ENCODE data around the gene DNASE1.
"Not testable (repeated sequence)": the region's sequence is repeated elsewhere in the genome, so short reads cannot be mapped to it uniquely, and the experiment has no call there.

The DNASE1 gene, protein sequence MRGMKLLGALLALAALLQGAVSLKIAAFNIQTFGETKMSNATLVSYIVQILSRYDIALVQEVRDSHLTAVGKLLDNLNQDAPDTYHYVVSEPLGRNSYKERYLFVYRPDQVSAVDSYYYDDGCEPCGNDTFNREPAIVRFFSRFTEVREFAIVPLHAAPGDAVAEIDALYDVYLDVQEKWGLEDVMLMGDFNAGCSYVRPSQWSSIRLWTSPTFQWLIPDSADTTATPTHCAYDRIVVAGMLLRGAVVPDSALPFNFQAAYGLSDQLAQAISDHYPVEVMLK

DNA sequence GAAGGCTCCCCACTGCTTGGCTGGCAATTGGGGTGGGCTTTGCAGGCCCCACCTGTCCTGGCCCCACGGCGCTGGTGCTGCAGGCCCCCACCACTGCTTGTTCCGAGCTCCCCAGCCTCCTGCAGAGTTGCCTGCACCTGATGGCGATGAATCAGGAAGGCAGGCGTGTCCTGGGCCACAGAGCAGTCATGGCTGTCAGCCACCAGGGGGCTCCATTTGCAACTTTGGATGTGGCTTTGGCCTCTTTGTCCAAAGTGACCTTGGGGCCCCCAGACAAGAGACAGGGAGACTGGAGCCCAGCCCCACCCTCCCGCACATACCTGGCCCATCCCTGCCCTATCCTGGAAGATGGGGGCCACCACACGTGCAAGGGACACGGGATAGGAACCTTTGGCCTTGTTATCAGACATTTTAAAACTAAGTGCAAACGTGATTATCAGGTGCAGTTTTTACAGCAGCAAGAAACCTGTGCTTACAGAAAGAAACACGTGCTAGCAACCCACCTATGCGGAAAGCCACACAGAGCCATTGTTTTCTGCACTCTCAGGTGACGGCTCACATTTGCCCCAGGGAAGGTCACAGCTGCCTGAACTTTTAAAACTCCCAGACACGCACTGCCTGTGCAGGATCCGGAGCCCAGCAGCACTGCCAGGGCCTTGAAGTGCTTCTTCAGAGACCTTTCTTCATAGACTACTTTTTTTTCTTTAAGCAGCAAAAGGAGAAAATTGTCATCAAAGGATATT lies at the start of gene DNASE1:
Gene DNASE1, plus strand, starts transcription at position 443 of the 743 bp plus-strand sequence. CDS start 683 bp downstream, outside the sequence.
- Histone ChIP-seq H3K36me3 (ENCODE audit: control insufficient read depth, insufficient read depth, low read length) (peaks cover 32% of the 10 kb centered on the region), H3K27ac (ENCODE audit: low read length) (no peak within 1 kb of the TSS), H3K9me3 (ENCODE audit: control insufficient read depth, insufficient read depth, low read length) (no peaks in the 10 kb centered on the region), H3K4me1 (ENCODE audit: control insufficient read depth, insufficient read depth, low read length) (peaks cover 7% of the 10 kb centered on the region), H3K27me3 (ENCODE audit: control insufficient read depth, insufficient read depth, low read length) (no peaks in the 10 kb centered on the region), H3K4me3 (ENCODE audit: low read length) (no peak within 1 kb of the TSS)
- DNase-seq (ENCODE audit: low read depth, low spot score): peak; percentile 66
- WGBS (ENCODE audit: insufficient coverage, insufficient read length): no CpG with 5 or more reads among the region's 14 CpGs

DNA sequence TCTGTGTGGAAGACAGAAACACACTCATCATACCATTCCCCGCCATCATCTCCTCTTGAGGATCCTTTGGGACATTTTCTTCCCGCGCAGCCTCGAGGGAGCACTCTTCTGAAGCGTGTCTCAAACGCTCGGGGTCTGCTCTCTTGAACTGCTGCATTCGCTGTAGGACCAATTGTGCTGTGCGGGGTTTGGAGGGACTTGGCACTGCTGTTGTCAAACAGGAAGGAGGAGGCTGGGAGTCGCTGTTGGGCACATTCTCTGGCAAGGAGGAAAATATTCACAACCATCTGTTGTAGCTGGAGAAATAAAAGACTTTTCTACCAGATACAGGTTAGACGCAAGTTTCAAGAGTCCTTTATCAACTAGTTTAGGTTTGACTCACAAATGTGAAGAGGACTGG lies 48.0 kb upstream of the DNASE1 start:
- Histone ChIP-seq H3K27me3 (ENCODE audit: control insufficient read depth, insufficient read depth, low read length) (no peaks in the 10 kb centered on the region), H3K9me3 (ENCODE audit: control insufficient read depth, insufficient read depth, low read length) (no peaks in the 10 kb centered on the region), H3K27ac (ENCODE audit: low read length) (no peak overlapping the region), H3K36me3 (ENCODE audit: control insufficient read depth, insufficient read depth, low read length) (peaks cover 10% of the 10 kb centered on the region), H3K4me1 (ENCODE audit: control insufficient read depth, insufficient read depth, low read length) (no peaks in the 10 kb centered on the region; the same call in 1 of the 2 replicates), H3K4me3 (ENCODE audit: low read length) (no peak overlapping the region)
- WGBS (ENCODE audit: insufficient coverage, insufficient read length): no CpG with 5 or more reads among the region's 11 CpGs
- no peak for DNase-seq (ENCODE audit: low read depth, low spot score)

DNA sequence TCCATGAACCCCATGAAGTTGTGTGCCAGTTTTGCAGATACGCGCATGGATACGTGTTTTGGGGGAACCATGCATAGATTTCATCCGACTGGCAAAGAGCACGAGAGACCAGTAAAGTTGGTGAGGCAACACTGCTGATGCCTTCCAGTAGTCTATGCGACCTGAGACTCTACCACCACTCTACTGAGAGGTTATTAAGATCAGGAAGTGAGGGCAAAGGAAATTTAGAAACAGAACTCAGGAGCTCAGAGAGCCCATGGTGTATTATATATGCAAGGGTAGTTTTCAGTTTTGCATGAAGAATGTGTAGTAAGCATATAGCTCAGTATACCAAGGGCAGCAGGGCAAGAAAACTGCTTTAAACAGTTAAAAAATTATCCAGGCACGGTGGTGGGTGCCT lies 47.3 kb upstream of the DNASE1 start:
- WGBS (ENCODE audit: insufficient coverage, insufficient read length): no CpG with 5 or more reads among the region's 7 CpGs
- no peaks in the 10 kb centered on the region for H3K9me3 ChIP-seq (ENCODE audit: control insufficient read depth, insufficient read depth, low read length)
- H3K4me3 ChIP-seq (ENCODE audit: low read length): no peak overlapping the region
- no peaks in the 10 kb centered on the region for H3K27me3 ChIP-seq (ENCODE audit: control insufficient read depth, insufficient read depth, low read length)
- H3K4me1 ChIP-seq (ENCODE audit: control insufficient read depth, insufficient read depth, low read length): no peaks in the 10 kb centered on the region; the same call in 1 of the 2 replicates
- DNase-seq (ENCODE audit: low read depth, low spot score): no peak
- no peak overlapping the region for H3K27ac ChIP-seq (ENCODE audit: low read length)
- H3K36me3 ChIP-seq (ENCODE audit: control insufficient read depth, insufficient read depth, low read length): peaks cover 6% of the 10 kb centered on the region

DNA sequence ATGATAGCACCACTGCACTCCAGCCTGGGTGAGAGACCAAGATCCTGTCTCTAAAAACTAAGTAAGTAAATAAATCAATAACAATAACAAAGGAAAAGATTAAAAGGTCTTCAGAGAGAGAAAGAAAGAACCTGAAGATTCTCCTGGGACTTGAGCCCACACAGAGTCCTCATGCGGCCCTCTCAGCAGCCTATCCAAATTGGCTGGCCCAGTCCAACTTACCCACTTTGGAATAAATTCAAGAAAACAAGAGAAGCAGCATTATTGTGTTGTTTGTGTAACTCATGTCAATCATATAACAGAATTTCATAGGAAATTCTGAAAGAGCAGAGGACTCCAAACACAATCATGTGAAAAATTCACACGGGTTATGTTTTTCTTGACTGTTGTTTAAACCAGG lies 46.9 kb upstream of the DNASE1 start:
- no peaks in the 10 kb centered on the region; the same call in 1 of the 2 replicates for H3K4me1 ChIP-seq (ENCODE audit: control insufficient read depth, insufficient read depth, low read length)
- peaks cover 5% of the 10 kb centered on the region; the same call in 1 of the 2 replicates for H3K36me3 ChIP-seq (ENCODE audit: control insufficient read depth, insufficient read depth, low read length)
- no CpG with 5 or more reads among the region's 2 CpGs for WGBS (ENCODE audit: insufficient coverage, insufficient read length)
- DNase-seq (ENCODE audit: low read depth, low spot score): no peak
- H3K9me3 ChIP-seq (ENCODE audit: control insufficient read depth, insufficient read depth, low read length): no peaks in the 10 kb centered on the region
- H3K4me3 ChIP-seq (ENCODE audit: low read length): no peak overlapping the region
- no peaks in the 10 kb centered on the region for H3K27me3 ChIP-seq (ENCODE audit: control insufficient read depth, insufficient read depth, low read length)
- no peak overlapping the region for H3K27ac ChIP-seq (ENCODE audit: low read length)

DNA sequence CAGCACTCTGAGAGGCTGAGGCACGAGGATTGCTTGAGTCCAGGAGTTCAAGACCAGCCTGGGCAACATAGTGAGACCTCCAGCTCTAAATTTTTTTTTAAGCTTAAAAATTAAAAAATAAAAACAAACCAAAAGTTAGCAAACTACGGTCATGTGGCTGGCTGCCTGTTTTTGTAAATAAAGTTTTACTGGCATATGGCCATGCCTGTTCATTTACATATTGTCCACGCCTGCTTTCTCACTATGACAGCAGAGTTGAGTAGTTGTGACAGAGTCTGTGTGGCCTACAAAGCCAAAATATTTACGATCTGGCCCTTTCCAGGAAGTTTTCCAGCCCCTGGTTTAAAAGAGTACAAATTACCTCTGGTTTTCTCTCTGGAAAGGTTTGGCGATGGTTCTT lies 46.4 kb upstream of the DNASE1 start:
- H3K27ac ChIP-seq (ENCODE audit: low read length): no peak overlapping the region
- H3K9me3 ChIP-seq (ENCODE audit: control insufficient read depth, insufficient read depth, low read length): no peaks in the 10 kb centered on the region
- DNase-seq (ENCODE audit: low read depth, low spot score): no peak
- no peaks in the 10 kb centered on the region for H3K27me3 ChIP-seq (ENCODE audit: control insufficient read depth, insufficient read depth, low read length)
- H3K36me3 ChIP-seq (ENCODE audit: control insufficient read depth, insufficient read depth, low read length): peaks cover 5% of the 10 kb centered on the region; the same call in 1 of the 2 replicates
- H3K4me1 ChIP-seq (ENCODE audit: control insufficient read depth, insufficient read depth, low read length): peaks cover 1% of the 10 kb centered on the region; the same call in 1 of the 2 replicates
- no CpG with 5 or more reads among the region's 5 CpGs for WGBS (ENCODE audit: insufficient coverage, insufficient read length)
- H3K4me3 ChIP-seq (ENCODE audit: low read length): no peak overlapping the region

DNA sequence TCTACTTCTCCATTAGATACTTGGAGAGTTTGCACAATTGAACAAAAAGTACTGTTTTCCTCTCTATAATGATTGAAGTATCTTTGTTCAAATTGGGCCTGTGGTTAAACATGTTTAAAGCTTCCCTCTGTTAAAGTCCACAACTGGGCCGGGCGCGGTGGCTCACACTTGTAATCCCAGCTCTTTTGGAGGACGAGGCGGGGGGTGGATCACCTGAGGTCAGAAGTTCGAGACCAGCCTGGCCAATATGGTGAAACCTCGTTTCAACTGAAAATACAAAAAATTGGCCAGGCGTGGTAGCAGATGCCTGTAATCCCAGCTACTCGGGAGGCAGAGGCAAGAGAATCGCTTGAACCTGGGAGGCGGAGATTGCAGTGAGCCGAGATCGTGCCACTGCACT lies 45.5 kb upstream of the DNASE1 start:
- H3K4me3 ChIP-seq (ENCODE audit: low read length); H3K4me1 ChIP-seq (ENCODE audit: control insufficient read depth, insufficient read depth, low read length): not testable (repeated sequence)

DNA sequence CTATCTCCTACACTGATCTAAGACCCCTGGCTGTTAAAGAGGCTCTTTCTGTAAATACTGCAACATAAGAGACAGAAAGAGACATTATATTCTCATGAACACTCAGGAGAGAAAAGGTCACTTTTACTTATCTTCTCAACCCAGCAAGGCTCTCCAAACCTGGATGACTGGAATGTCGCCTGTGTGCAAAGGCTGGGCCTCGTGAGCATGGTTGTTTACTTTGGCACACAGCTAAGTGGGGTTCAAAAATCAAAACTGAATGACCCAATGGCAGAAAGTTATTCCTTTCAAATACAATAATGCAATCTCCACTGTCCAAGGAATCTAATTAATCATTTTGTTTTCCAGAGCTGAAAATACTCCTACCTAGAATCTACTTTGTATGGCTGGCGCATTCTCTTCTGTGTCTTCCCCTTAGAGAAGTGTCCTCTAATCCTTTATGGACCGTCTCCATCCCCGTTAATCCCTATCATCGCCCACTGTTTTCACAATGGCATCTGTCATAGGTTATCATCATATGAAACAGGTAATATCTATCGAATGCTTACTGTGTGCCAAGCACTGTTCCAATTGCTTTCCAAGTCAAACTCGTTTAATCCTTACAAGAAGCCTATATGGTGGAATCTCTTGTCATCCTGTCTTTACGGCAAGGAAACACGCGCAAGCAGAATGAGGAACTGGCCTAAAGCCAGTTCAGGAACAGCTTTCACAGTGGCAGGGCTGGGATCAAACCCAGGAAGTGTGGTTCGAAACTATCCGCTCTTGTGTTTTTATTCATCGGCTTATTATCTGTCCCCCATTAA lies 44.4 kb upstream of the DNASE1 start:
- H3K27ac ChIP-seq (ENCODE audit: low read length): no peak overlapping the region
- no peak overlapping the region; the same call in 1 of the 2 replicates for H3K4me3 ChIP-seq (ENCODE audit: low read length)
- no peaks in the 10 kb centered on the region for H3K27me3 ChIP-seq (ENCODE audit: control insufficient read depth, insufficient read depth, low read length)
- no CpG with 5 or more reads among the region's 14 CpGs for WGBS (ENCODE audit: insufficient coverage, insufficient read length)
- no peaks in the 10 kb centered on the region for H3K9me3 ChIP-seq (ENCODE audit: control insufficient read depth, insufficient read depth, low read length)
- H3K4me1 ChIP-seq (ENCODE audit: control insufficient read depth, insufficient read depth, low read length): peaks cover 1% of the 10 kb centered on the region; the same call in 1 of the 2 replicates
- H3K36me3 ChIP-seq (ENCODE audit: control insufficient read depth, insufficient read depth, low read length): no peaks in the 10 kb centered on the region
- DNase-seq (ENCODE audit: low read depth, low spot score): no peak

More for the DNA sequence above, 45.5 kb upstream of the DNASE1 start:
- not testable (repeated sequence) for H3K36me3 ChIP-seq (ENCODE audit: control insufficient read depth, insufficient read depth, low read length); H3K9me3 ChIP-seq (ENCODE audit: control insufficient read depth, insufficient read depth, low read length); H3K27me3 ChIP-seq (ENCODE audit: control insufficient read depth, insufficient read depth, low read length); DNase-seq (ENCODE audit: low read depth, low spot score); H3K27ac ChIP-seq (ENCODE audit: low read length)
- no CpG with 5 or more reads among the region's 13 CpGs for WGBS (ENCODE audit: insufficient coverage, insufficient read length)

DNA sequence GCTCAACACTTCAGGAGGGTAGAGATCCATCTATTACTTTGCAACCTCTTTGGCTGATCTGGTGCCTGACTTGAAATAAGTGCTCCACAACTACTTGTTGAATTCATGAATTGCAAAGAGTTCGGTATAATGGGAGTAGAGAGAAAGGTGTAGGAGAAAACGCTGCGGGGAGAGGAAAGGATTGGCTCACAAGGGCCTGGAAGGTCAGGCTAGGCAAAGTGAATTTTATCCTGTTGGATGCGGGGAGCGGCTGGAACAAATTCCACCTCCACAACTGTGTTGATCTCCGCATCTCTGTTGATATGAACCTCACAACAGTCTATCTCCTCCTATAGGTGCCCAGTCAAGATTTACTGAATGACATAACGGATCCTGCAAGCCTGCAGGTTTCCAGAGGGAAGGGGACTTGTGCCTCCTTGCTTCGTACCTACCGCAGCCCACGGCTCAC lies 43.8 kb upstream of the DNASE1 start:
- no peaks in the 10 kb centered on the region for H3K9me3 ChIP-seq (ENCODE audit: control insufficient read depth, insufficient read depth, low read length)

DNA sequence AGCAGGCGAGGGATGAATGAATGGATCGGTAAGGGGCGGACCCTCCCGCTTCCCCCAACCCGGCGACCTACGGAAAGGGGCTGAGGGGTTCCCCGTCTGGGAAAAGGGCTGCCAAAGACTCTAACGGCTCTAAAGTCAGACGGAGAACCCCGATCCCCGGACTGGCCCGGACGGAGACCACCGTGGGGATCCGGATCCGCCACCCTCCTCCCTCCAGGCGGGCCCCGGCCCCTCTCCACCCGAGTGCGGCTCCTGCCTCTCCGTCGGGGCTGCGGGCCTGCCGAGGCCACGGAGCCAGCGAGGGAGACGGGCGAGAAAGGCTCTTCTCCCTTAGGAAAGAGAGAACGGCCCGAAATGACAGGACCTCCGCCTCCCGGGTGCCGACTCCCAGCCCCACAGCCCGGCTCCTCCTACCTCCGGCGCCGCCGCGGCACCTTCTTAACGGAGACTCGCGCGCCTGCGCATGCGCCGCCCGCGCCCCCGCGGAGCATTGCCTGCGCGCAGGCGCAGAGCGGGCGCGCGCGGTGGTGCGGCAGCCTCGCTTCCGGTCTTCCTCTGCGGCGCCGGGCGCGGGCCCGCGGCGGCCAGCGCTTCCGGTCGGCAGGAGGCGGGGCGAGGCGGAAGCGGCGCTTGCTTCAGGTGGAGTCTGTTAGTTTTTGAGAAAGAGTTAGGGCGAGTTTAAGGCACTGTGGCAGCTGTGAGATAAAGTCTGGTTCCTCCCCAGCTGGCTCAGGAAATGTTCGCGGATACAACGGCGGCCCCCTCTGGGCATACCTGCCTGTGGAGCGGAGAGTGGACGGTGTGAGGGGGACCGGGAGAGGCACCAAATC lies 43.1 kb upstream of the DNASE1 start, which contains the start of gene SLX4:
Gene SLX4, minus strand, starts transcription at position 461 of the 830 bp plus-strand sequence. CDS start 2,642 bp downstream, outside the sequence.
- H3K27me3 ChIP-seq (ENCODE audit: control insufficient read depth, insufficient read depth, low read length): no peaks in the 10 kb centered on the region
- no peak within 1 kb of the TSS for H3K27ac ChIP-seq (ENCODE audit: low read length)
- H3K9me3 ChIP-seq (ENCODE audit: control insufficient read depth, insufficient read depth, low read length): no peaks in the 10 kb centered on the region
- WGBS (ENCODE audit: insufficient coverage, insufficient read length): no CpG with 5 or more reads among the region's 86 CpGs
- peak within 1 kb of the TSS; percentile 46 for H3K4me3 ChIP-seq (ENCODE audit: low read length)
- DNase-seq (ENCODE audit: low read depth, low spot score): peak; percentile 71
- no peaks in the 10 kb centered on the region for H3K36me3 ChIP-seq (ENCODE audit: control insufficient read depth, insufficient read depth, low read length)
- peaks cover 1% of the 10 kb centered on the region; the same call in 1 of the 2 replicates for H3K4me1 ChIP-seq (ENCODE audit: control insufficient read depth, insufficient read depth, low read length)

More for the DNA sequence above, 43.8 kb upstream of the DNASE1 start:
- Histone ChIP-seq H3K4me1 (ENCODE audit: control insufficient read depth, insufficient read depth, low read length) (peaks cover 1% of the 10 kb centered on the region; the same call in 1 of the 2 replicates), H3K27ac (ENCODE audit: low read length) (no peak overlapping the region), H3K4me3 (ENCODE audit: low read length) (peak overlapping the region; percentile 46; the same call in 1 of the 2 replicates), H3K27me3 (ENCODE audit: control insufficient read depth, insufficient read depth, low read length) (no peaks in the 10 kb centered on the region), H3K36me3 (ENCODE audit: control insufficient read depth, insufficient read depth, low read length) (no peaks in the 10 kb centered on the region)
- no peak for DNase-seq (ENCODE audit: low read depth, low spot score)
- no CpG with 5 or more reads among the region's 10 CpGs for WGBS (ENCODE audit: insufficient coverage, insufficient read length)

All from iPS DF 6.9 (cell line).